Stimulated activated naive CD8-positive, alpha-beta T cell treated with anti-CD3 and anti-CD28 coated beads, Interleukin-15, Interleukin-2, amounts not matched to agents 100 U/mL and 50 U/mL, for 24 hours (primary cell): ENCODE results near the gene HP1BP3.

Experiments used
- ATAC-seq: fragments of 150-1000 bp; cut with Tn5 transposase; one replicate; pipeline ENCODE4 v1.10.0; 2021
- DNase-seq: peaks from one replicate; pipeline ENCODE4 v3.0.0; 2021

The HP1BP3 gene

GRCh38 chr1:20711285-20712214 lies 75.6 kb downstream of the HP1BP3 start:
- ATAC-seq (no peak), DNase-seq (no peak)

- ATAC-seq (no peak), DNase-seq (no peak)
Observed at GRCh38 chr1:20710469-20711284, 76.4 kb downstream of the HP1BP3 start.

DNA sequence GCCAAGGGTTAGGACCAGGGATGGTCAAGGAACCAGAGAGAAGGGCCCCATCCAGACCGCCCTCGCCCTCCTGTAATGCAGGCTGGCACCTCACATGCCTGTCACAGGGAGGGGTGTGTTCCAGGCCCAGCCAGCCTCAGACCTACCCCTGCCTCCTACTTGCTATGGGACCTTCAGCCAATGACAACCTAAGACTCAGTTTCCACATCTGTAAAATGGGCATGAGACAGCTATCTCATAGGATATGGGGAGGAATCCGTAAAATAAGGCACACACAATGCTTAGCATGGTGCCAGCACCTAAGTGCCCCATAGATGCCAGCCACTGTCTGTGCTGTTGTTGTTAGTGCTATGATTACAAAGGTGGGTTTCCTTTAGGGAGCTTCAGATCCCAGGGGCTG lies 77.2 kb downstream of the HP1BP3 start:
- ATAC-seq = no peak
- DNase-seq = no peak

DNA sequence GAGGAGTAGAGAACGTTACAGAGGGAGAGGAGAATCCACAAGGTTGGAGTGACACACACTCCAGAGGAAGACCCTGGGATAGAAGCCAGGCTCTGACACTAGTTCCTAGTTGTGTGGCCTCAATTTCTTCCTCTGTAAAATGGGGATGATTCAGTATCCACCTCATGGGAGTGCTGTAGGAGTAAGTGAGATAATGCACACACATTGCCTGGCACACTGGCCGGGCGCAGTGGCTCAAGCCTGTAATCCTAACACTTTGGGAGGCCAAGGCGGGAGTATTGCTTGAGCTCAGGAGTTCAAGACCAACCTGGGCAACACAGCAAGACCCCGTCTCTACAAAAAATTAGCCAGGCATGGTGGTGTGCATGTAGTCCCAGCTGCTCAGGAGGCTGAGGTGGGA lies 78.2 kb downstream of the HP1BP3 start:
- ATAC-seq (no peak), DNase-seq (no peak)

DNA sequence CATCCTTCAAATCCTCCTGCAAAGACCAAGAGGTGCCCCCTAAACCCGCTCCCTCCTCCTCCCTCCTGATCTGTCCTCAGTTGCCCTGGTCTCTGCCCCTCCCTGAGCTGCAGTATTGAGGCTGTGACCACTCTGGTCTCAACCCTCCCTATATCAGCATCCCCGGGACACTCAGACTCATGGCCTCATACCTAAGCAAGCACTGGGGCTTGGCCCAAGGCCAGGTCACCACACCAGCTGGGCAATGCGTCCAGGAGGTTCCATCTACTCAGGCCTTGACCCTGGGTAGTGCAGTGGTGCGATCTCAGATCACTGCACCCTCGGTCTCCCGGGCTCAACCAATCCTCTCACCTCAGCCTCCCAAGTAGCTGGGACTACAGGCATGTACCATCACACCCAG lies 79.0 kb downstream of the HP1BP3 start:
- no peak for DNase-seq

GRCh38 chr1:20706841-20707240 lies 80.3 kb downstream of the HP1BP3 start:
- ATAC-seq (no peak), DNase-seq (no peak)

More for the DNA sequence above, 79.0 kb downstream of the HP1BP3 start:
- ATAC-seq = no peak

DNA sequence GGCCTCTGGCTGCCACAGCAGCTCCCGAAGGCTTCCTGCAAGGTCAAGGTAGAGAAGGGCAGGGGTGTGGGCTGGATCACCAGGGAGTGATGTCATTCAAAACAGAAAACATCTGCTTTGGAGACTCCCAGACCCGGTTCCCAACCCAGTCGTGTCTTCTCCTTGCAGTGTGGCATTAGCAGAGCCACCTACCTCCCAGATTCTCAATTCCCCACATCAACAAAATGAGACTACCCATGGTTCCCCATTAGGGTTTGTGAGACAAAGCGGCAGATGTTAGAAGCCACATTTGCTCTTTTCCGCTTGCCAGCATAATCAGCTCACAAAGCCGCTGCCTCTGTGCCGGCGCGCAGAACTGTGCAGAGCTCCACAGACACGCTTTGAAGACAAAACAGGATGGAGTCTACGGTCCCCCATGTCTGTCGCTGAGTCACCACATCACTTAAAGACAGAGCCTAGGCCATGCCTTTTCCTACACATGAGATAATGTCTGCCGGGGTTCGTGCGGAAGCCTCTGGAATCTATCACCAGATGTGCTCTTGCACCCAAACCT lies 81.8 kb downstream of the HP1BP3 start:
- no peak for DNase-seq
- no peak for ATAC-seq

- ATAC-seq (no peak), DNase-seq (no peak)
Observed at GRCh38 chr1:20704390-20705202, 82.5 kb downstream of the HP1BP3 start.

DNA sequence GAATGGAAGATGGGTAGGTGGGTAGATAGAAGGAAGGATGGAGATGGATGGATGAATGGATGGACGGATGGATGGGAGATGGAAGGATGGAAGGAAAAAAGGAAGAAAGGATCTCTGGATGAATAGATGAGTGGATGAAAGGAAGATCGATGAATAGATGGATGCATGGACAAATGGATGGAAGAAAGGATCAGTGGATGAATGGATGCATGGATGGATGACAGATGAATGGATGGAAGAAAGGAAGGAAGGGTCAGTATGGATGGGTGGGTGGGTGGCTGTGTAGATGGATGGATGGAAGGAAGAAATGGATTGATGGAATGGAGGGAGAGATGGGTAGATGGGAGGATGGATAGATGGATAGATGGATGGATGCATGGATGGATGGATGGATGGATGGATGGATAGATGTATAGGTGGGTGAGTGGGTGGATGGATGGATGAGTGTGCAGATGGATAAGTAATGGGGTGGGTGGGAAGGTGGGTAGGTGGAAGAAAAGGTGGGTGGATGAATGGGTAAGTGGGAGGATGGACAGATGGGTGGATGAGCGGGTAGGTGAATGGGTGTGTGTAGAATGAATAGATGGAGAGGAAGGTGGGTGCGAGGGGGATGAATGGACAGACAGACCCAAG lies 83.9 kb downstream of the HP1BP3 start:
- no peak for ATAC-seq

DNA sequence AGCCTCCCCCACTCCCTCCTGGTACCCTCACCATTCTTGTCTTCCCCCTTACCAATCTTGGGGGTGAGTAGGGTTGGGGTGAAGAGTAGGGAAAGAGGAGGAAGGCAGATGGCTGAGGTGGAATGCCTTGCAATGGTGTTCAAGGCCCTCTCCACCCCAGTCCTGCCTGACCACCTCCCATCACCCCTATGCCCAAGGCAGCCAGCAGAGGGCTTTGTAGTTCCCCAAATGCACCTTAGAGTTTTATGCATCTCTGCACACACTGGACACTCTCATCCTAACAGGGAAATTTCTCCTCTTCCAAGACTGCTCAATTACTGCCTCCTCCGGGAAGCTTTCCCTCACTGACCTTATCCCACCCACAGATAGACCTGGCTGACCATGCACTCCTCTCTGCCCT lies 84.7 kb downstream of the HP1BP3 start:
- no peak for DNase-seq
- no peak for ATAC-seq

More for the DNA sequence above, 83.9 kb downstream of the HP1BP3 start:
- DNase-seq = no peak

GRCh38 chr1:20701847-20702246 lies 85.3 kb downstream of the HP1BP3 start:
- ATAC-seq (no peak), DNase-seq (no peak)

DNA sequence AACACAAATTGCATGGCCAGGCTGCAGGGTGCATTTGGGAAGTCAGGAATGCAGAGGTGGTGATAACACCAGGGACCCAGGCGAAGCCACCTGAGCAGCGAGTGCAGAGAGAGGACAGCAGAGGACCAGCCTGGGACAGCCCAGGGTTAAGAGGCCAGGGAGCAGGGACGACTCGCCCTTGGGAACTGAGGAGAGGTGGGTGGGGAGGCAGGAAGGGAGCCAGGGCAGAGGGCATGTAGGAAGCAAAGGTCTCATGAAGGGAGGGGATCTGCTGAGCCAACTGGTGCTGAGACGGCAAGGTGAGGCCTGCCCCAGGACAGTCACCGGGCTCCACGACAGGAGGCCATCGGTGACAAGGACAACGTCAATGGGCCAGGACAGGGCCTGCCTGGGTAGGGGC lies 85.7 kb downstream of the HP1BP3 start:
- DNase-seq (no peak), ATAC-seq (no peak)

- ATAC-seq (no peak), DNase-seq (no peak)
Observed at GRCh38 chr1:20700636-20701215, 86.4 kb downstream of the HP1BP3 start.

DNA sequence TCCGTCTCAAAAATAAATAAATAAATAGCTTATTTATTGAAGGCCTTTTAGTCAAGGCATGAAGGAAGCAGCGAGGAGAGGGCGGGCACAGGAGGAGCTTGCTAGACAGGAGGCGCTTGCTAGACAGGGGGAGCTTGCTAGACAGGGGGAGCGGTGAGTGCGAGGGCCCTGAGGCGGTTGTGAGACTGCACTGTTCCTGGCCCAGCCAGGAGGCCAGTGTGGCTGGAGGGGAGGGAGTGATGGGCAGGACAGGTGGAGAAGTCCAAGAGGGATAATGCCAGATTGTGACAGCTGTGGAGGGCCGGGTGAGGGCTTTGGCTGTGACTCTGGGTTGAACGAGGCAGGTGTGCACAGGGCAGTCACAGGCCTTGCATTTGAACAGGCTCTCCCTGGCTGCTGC lies 87.5 kb downstream of the HP1BP3 start:
- ATAC-seq (no peak), DNase-seq (no peak)

GRCh38 chr1:20698195-20698910 lies 88.8 kb downstream of the HP1BP3 start:
- DNase-seq (no peak), ATAC-seq (no peak)

DNA sequence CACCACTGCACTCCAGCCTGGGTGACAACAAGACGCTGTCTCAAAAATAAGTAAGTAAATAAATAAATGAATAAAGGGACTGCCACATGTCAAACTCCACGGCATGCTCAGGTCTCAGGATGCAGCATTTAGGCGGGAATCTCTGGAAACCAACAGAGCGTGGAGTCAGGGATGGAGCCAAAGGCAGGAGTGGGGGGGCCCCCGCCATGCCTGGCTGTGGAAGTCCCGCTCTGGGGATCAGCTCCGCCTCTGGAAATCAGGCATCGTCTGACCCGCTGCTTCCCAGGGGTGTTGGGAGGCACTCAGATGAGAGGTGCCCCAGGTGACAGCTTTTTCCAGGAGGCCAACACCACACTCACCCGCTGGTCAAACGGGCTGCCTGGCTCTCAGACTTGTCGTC lies 89.5 kb downstream of the HP1BP3 start:
- no peak for DNase-seq
- no peak for ATAC-seq

DNA sequence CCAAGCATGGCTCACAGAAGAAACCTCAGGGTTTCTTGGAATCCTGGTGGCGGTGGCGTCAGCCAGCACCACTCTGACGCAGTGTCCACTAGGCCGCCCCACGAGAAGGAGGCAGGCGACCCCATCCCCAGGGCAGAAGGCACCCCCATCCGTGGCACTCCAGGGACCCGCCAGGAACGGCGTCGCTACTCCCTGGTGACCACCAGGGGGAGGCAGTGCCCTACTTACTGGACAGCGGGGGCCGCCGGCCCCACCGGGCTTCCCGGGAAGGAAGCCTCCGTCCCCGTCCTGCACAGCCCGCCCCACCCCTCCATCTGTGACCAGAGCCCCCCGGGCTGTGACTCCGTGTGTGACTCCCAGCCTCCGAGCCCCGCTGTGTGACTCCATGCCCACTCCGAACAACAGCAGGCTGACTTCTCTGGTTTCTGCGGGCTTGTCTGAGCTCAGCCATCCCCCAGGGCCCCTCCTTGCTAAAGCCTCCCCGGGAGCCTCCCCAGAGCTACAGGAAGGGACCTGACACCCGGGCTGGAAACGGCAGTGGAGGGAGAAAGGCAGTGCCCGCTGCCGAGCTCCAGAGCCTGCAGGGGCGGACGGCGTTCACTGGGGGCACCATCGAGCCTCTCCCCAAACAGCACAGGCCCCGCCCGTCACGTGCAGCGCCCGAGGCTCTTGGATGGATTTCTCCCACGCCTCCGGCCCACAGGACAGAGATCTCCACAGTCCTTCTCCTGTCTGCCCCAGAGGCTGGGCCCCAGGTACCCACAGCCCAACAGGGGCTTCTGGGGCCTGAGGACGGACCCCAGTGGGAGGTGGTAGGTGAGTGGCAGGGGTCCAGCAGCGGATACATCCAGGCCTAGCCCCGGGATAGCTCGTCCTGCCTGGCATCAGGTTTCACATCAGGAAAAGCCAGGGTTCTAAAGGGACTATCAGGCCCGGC lies 90.4 kb downstream of the HP1BP3 start:
- DNase-seq (peak; percentile 80), ATAC-seq (peak; percentile 87)

- no peak for ATAC-seq
- DNase-seq = no peak
Observed at GRCh38 chr1:20695515-20695914, 91.6 kb downstream of the HP1BP3 start.

GRCh38 chr1:20693623-20694022 lies 93.5 kb downstream of the HP1BP3 start:
- no peak for ATAC-seq
- DNase-seq = no peak
